ENCODE measurements around the gene SETBP1. TPM values are rescaled to one million over a fixed set of nuclear protein-coding genes. Genes with fewer than 3 reads are reported as not detected.

Gene SETBP1
- total and polyA plus RNA-seq, 9 of the 15 experiments (the other 6 are each of a cell fraction or from before 2014, with no cell fraction given) = under 0.01 to 0.13 (median 0.04) TPM

DNA sequence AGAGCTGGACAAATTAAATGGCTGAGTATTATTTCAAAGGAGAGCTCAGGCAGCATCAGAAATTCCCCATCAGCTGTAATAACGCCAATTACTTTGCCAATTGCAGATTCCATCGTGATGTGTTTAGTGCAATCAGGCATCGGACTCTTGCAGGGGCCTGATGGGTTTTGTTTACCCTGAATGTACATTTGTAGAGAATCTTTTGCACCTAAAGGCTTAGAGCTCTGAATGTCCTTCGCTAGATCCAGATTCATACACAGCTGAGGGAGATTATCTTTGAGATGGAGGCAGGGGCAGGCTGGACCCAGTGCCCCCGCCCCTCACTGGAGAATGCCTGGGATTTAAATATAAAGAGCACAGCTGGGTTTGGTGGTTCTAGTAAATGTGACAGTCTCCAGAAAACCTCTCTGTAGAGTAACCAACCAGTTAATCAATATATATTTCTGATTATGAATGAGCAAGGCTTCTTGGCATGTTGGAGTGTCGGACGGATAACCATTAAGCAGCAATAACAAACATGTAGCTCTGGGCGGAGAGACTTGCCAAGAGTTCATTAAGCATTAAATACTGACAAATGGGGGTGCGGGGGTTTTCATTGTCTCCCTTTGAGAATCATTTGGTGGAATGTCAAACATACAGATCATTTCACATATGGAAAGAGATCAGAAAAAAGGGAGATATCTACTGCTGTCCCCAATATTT lies 200.9 kb downstream of the SETBP1 start:
- FAIRE-seq = no peak

More for the DNA sequence above, 200.9 kb downstream of the SETBP1 start:
- ChIA-PET CTCF (ENCODE audit: low intra/inter-chr PET ratio) (no interaction called here), POLR2A (no interaction called here)
- Histone ChIP-seq H3K79me2 (ENCODE audit: control insufficient read depth, insufficient read depth, low read length) (no peaks in the 10 kb centered on the region), H2AFZ (ENCODE audit: low read depth, low read length) (no peak overlapping the region), H3K4me3 (no peak overlapping the region), H3K4me2 (ENCODE audit: insufficient read depth, low read length) (no peak overlapping the region), H3K9ac (ENCODE audit: insufficient read depth in 1 of 2, low read depth in 2 of 2, low read length in 2 of 2) (no peak overlapping the region), H3K4me1 (replicated peaks in 1 of 2; ENCODE audit: control insufficient read depth in 2 of 2, insufficient read depth in 2 of 2, low read length in 2 of 2) (no peaks in the 10 kb centered on the region), H3K9me1 (ENCODE audit: control insufficient read depth, insufficient read depth, low read length) (no peaks in the 10 kb centered on the region), H3K36me3 (ENCODE audit: control insufficient read depth, insufficient read depth, low read length) (no peaks in the 10 kb centered on the region), H4K20me1 (replicated peaks; ENCODE audit: control insufficient read depth, insufficient read depth, low read length) (no peaks in the 10 kb centered on the region), H3K27me3 (ENCODE audit: control insufficient read depth in 2 of 2, insufficient read depth in 2 of 2, low read length in 2 of 2) (no peaks in the 10 kb centered on the region), H3K27ac (ENCODE audit: extremely low read depth, low read depth, low read length) (no peak overlapping the region), H3K9me3 (replicated peaks; ENCODE audit: control insufficient read depth, insufficient read depth, low read depth, low read length) (no peaks in the 10 kb centered on the region)
- DNase-seq (ENCODE audit: extremely low read depth in 1 of 4, low spot score in 3 of 4) (no peak), ATAC-seq (no peak)
- TF ChIP-seq ZNF384 (IDR thresholded peaks at IDR 0.05; ENCODE audit: low read depth, low read length) (no peak), CBX3 (IDR thresholded peaks at IDR 0.05; ENCODE audit: borderline replicate concordance in 1 of 2, low read length in 2 of 2) (no peak), ZNF324 (CRISPR knock-in tag; IDR thresholded peaks at IDR 0.05) (no peak), SNIP1 (IDR thresholded peaks at IDR 0.05; ENCODE audit: low read depth) (no peak), KAT8 (IDR thresholded peaks at IDR 0.05; ENCODE audit: low read depth) (no peak), POLR2B (IDR thresholded peaks at IDR 0.05; ENCODE audit: low read depth, partially characterized antibody) (no peak), CBFB (CRISPR knock-in tag; IDR thresholded peaks at IDR 0.05) (no peak), NR2C1 (IDR thresholded peaks at IDR 0.05) (no peak), NR2C1 (tag; IDR thresholded peaks at IDR 0.05) (no peak), SIRT6 (IDR thresholded peaks at IDR 0.05; ENCODE audit: low read depth, low read length) (no peak), GTF2A2 (tag; IDR thresholded peaks at IDR 0.05) (no peak), FOXP1 (CRISPR knock-in tag; IDR thresholded peaks at IDR 0.05) (no peak), ZBTB1 (CRISPR knock-in tag; IDR thresholded peaks at IDR 0.05; ENCODE audit: borderline replicate concordance, low read depth) (no peak), JUNB (CRISPR knock-in tag; conservative IDR thresholded peaks at IDR 0.05) (no peak), RAD21 (CRISPR knock-in tag; conservative IDR thresholded peaks at IDR 0.05 in 1 of 2, IDR thresholded peaks at IDR 0.05 in 1 of 2) (no peak), HMG20B (CRISPR knock-in tag; IDR thresholded peaks at IDR 0.05) (no peak)
- TF ChIP-seq, protein P1, sequence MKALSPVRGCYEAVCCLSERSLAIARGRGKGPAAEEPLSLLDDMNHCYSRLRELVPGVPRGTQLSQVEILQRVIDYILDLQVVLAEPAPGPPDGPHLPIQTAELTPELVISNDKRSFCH (CRISPR knock-in tag; IDR thresholded peaks at IDR 0.05) = no peak
- TF ChIP-seq, protein P1 (tag; IDR thresholded peaks at IDR 0.05) = no peak
- TF ChIP-seq, protein P2, sequence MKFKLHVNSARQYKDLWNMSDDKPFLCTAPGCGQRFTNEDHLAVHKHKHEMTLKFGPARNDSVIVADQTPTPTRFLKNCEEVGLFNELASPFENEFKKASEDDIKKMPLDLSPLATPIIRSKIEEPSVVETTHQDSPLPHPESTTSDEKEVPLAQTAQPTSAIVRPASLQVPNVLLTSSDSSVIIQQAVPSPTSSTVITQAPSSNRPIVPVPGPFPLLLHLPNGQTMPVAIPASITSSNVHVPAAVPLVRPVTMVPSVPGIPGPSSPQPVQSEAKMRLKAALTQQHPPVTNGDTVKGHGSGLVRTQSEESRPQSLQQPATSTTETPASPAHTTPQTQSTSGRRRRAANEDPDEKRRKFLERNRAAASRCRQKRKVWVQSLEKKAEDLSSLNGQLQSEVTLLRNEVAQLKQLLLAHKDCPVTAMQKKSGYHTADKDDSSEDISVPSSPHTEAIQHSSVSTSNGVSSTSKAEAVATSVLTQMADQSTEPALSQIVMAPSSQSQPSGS (CRISPR knock-in tag; IDR thresholded peaks at IDR 0.05) = no peak
- 0% methylated on average over 9 of the region's 9 CpGs for WGBS (ENCODE audit: insufficient coverage, low coverage, missing lambda C conversion rate)
- intact Hi-C loops (cut with micrococcal nuclease) (no loop called here), in situ Hi-C loops (cut with MboI) (no loop called here)
- no TSS peak for BruUV-seq (replicated peaks)
